Transverse colon (tissue), 4 donors: ENCODE data around the gene ARL6IP4. TPM values are rescaled to one million over a fixed set of nuclear protein-coding genes. Genes with fewer than 3 reads are reported as not detected.

Experiments used
- DNase-seq: peaks from one replicate; pipeline ENCODE4 v3.0.0-alpha.2; 2019
- H3K27ac ChIP-seq, 4 donors: fragments of 200-600 bp; sonication (generic); 2 replicates each; pipeline ENCODE4 v1.5.1; 2016 to 2018; ENCODE audit warnings: inconsistent platforms in 4 of 4
- H3K27me3 ChIP-seq: fragments of 200-600 bp; sonication (generic); 2 replicates; pipeline ENCODE4 v1.5.1; 2017; ENCODE audit warnings: inconsistent platforms
- H3K36me3 ChIP-seq, 4 donors: fragments of 200-600 bp; sonication (generic); 2 replicates each; pipeline ENCODE4 v1.5.1; 2017 to 2019; ENCODE audit warnings: inconsistent platforms in 4 of 4
- H3K4me1 ChIP-seq, 4 donors: fragments of 200-600 bp; sonication (generic); 2 replicates each; pipeline ENCODE4 v1.5.1; 2017 to 2020; ENCODE audit warnings: inconsistent platforms in 4 of 4
- H3K4me3 ChIP-seq, 4 donors: fragments of 200-600 bp; sonication (generic); 1 replicate in 1 of 4; 2 replicates in 3 of 4; pipeline versions ENCODE4 v1.5.1 to v1.6.1; 2017 to 2019; ENCODE audit warnings: inconsistent platforms in 4 of 4
- H3K9me3 ChIP-seq, 2 donors: fragments of 200-600 bp; sonication (generic); 2 replicates each; pipeline ENCODE4 v1.5.1; 2017 to 2019; ENCODE audit warnings: inconsistent platforms in 2 of 2
- EP300 ChIP-seq: sonication (generic); formaldehyde crosslinking; IDR thresholded peaks from one replicate; pipeline ENCODE4 v1.6.1; 2017; ENCODE audit warnings: antibody characterized with exemption, low read depth
- POLR2A ChIP-seq: fragments of 450-650 bp; IDR thresholded peaks from one replicate; pipeline ENCODE4 v1.6.1; 2016; ENCODE audit warnings: antibody characterized with exemption, mild to moderate bottlenecking, moderate library complexity
- POLR2AphosphoS5 ChIP-seq, 3 donors: sonication (generic); formaldehyde crosslinking; IDR thresholded peaks; one replicate each; pipeline ENCODE4 v1.6.1; 2016; ENCODE audit warnings: antibody characterized with exemption in 3 of 3
- WGBS, 2 donors: methylation state at CpG; one replicate each; pipeline ENCODE4 v1.1.5; 2018; ENCODE audit warnings: low coverage in 1 of 2; 5-methylcytosine and 5-hydroxymethylcytosine counted together
- in situ Hi-C, 4 donors: fragments of 200-750 bp; cut with MboI; loops; one replicate each; pipeline versions ENCODE4 v1.15.0 to v1.15.1; 2017; ENCODE audit warnings: low sequenced_read_pairs in 3 of 4, low pct_ligation_motif_present in 1 of 4, low pct_unique_long_range_greater_than_20kb in 1 of 4
- intact Hi-C: fragments of 100-400 bp; cut with DNase I; formaldehyde crosslinking; loops from one replicate; pipeline ENCODE4 v1.15.1; 2023; ENCODE audit warnings: low total_unique reads
- total RNA-seq, 4 donors: library from RNA; depleted of rRNA; stranded (reverse); fragments of >200 nt; gene quantifications; one replicate each; pipeline ENCODE4 v1.1.0, GENCODE V29; 2016
- TF ChIP-seq, protein P1 (sequence below), 5 experiments: fragments of 200-600 bp in 3 of 5; fragments of 450-650 bp in 2 of 5; sonication (generic) in 3 of 5; IDR thresholded peaks; 1 replicate in 2 of 5; 2 replicates in 3 of 5; pipeline ENCODE4 v1.5.1; 2016 to 2017; ENCODE audit warnings: antibody characterized with exemption in 5 of 5, inconsistent platforms in 3 of 5, mild to moderate bottlenecking in 2 of 5, moderate library complexity in 1 of 5

ARL6IP4 gene
- total RNA-seq = 100 to 1,000 TPM in 3 of 4 donors, 10 to 100 TPM in 1; 77.4 to 225 (median 184) TPM

DNA sequence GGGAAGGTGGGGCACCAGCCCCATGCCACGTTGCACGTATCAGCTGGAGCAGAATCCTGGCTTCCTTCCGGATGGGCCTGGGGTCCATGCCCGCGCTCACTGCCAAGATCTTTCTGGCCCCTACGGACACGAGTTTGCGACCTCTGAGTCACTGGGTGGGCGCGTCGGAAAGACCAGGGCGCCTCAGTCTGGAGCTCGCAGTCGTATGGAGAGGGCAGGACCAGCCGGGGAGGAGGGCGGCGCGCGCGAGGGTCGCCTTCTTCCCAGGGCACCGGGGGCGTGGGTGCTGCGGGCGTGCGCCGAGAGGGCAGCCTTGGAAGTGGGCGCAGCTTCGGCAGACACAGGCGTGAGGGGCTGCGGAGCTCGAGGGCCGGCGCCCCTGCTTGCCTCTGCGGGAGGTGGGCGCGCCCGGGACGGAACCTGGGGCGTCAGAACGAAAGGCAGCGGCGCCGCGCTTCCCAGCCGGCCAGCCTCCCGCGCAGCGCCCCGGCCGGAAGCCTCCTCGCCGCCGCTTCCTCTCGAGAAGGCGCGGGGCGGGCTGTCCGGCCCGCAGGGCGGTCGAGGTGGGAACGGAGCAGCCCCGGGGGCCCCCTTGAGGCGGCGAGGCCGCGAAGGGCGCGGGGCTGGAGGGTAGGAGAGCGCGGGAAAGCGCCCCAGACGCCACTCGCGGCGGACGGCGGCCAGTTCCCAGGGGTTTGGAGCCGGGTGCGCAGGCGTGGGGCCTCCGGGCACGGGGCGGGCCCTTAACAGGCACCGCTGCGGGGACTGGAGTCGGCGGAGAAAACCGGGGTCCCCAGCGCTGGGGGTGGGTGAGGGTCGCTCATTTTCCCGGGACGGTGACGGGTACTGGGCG lies at the start of gene ARL6IP4:
Gene ARL6IP4, plus strand, starts transcription at position 499 of the 853 bp plus-strand sequence. CDS start 459 bp downstream, outside the sequence.
- TF ChIP-seq POLR2A (peak; percentile 41), EP300 (no peak), POLR2AphosphoS5 (IDR thresholded peaks at IDR 0.05) (peak in 2 of 3 donors; percentile 62 to 70)
- TF ChIP-seq, protein P1, sequence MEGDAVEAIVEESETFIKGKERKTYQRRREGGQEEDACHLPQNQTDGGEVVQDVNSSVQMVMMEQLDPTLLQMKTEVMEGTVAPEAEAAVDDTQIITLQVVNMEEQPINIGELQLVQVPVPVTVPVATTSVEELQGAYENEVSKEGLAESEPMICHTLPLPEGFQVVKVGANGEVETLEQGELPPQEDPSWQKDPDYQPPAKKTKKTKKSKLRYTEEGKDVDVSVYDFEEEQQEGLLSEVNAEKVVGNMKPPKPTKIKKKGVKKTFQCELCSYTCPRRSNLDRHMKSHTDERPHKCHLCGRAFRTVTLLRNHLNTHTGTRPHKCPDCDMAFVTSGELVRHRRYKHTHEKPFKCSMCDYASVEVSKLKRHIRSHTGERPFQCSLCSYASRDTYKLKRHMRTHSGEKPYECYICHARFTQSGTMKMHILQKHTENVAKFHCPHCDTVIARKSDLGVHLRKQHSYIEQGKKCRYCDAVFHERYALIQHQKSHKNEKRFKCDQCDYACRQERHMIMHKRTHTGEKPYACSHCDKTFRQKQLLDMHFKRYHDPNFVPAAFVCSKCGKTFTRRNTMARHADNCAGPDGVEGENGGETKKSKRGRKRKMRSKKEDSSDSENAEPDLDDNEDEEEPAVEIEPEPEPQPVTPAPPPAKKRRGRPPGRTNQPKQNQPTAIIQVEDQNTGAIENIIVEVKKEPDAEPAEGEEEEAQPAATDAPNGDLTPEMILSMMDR (IDR thresholded peaks at IDR 0.05) = peak in 1 of 5 experiments; percentile 7
- intact Hi-C loops = no loop called here
- WGBS, 2 donors = 0% methylated on average over 50 of the region's 96 CpGs; no CpG with 5 or more reads in 1 of the 2 donors
- peak within 1 kb of the TSS; percentile 89 to 93 (median 92) for H3K27ac ChIP-seq
- peaks cover 41 to 73% (median 59%) of the 10 kb centered on the region in 4 donors for H3K4me1 ChIP-seq
- H3K9me3 ChIP-seq = no peaks in the 10 kb centered on the region
- H3K27me3 ChIP-seq = no peaks in the 10 kb centered on the region
- H3K36me3 ChIP-seq = no peaks in the 10 kb centered on the region
- in situ Hi-C loops = no loop called here
- DNase-seq = peak; percentile 70
- peak within 1 kb of the TSS; percentile 69 to 98 (median 92) for H3K4me3 ChIP-seq

DNA sequence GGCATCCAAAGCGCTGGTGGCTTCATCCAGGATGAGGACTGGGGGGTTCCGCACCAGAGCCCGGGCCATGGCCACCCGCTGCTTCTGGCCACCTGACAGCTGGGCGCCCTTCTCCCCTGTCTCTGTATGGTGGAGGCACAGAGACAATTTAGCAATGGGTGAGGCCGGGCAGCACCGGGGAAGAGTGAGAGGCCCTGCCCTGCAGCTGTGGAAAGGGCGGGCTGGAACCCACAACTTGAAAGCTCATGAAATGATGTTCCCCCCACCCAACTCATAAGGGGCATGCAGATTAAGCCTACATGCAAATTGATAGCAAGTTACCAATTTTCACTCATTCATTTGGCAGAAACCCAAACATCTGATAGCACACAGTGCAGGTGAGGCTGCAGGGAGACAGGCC lies 48.3 kb upstream of the ARL6IP4 start:
- intact Hi-C loops = no loop called here
- H3K27ac ChIP-seq = peak overlapping the region in 2 of 4 donors; percentile 32 to 38
- no peaks in the 10 kb centered on the region for H3K27me3 ChIP-seq
- TF ChIP-seq, protein P1 (IDR thresholded peaks at IDR 0.05) = no peak
- peak in 1 of 3 donors; percentile 25 for TF ChIP-seq POLR2AphosphoS5 (IDR thresholded peaks at IDR 0.05)
- TF ChIP-seq EP300 = no peak
- TF ChIP-seq POLR2A = no peak
- no peaks in the 10 kb centered on the region for H3K36me3 ChIP-seq
- no peaks in the 10 kb centered on the region for H3K4me1 ChIP-seq
- in situ Hi-C loops = no loop called here
- WGBS, 2 donors = 78% methylated on average over 8 of the region's 8 CpGs; no CpG with 5 or more reads in 1 of the 2 donors
- H3K4me3 ChIP-seq = no peak overlapping the region
- DNase-seq = peak; percentile 56
- no peaks in the 10 kb centered on the region for H3K9me3 ChIP-seq

DNA sequence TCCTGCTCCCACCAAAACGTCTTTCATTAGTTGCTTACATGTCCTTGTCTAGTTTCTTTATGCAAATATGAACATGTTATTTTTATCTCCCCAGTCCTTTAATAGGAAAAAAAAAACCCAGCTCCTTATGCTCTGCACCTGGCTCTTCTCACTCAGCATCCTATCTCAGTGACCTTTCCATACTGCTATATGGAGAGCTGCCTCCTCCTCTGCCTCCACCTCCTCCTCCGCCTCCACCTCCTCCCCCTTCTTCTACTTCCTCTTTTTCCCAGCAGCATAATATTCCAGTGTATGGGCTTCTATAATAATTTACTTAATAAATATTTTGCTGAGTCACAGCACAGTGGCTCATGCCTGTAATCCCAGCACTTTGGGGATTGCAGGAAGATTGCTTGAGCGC lies 45.8 kb upstream of the ARL6IP4 start:
- in situ Hi-C loops (no loop called here), intact Hi-C loops (no loop called here)
- no peak for DNase-seq
- WGBS, 2 donors = 50 to 71% methylated on average over 1 to 3 of the region's 3 CpGs
- Histone ChIP-seq H3K4me3 (no peak overlapping the region), H3K9me3 (no peaks in the 10 kb centered on the region), H3K27me3 (no peaks in the 10 kb centered on the region), H3K27ac (no peak overlapping the region), H3K36me3 (no peaks in the 10 kb centered on the region), H3K4me1 (no peaks in the 10 kb centered on the region)
- no peak for TF ChIP-seq POLR2A
- TF ChIP-seq POLR2AphosphoS5 (IDR thresholded peaks at IDR 0.05) = no peak
- no peak for TF ChIP-seq EP300
- TF ChIP-seq, protein P1 (IDR thresholded peaks at IDR 0.05) = no peak

DNA sequence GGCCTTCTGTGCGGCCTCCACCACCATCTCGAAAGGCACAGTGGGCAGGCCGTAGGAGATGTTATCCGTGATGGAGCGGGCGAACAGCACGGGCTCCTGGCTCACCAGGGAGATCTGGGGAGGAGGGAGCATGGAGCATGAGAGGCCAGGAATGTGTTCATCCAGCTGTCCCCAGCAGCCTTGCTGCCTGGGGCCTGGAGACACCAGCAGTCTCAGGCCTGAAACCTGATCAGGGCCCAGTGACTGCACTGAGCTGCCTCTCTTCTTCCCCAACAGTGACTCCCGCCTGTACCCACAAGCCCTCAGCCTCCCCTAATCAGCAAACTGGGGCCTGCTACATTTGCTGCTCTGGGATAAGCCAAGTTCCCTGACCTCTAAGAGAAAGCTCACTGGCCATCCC lies 45.2 kb upstream of the ARL6IP4 start:
- in situ Hi-C loops = no loop called here
- Histone ChIP-seq H3K4me3 (no peak overlapping the region), H3K36me3 (no peaks in the 10 kb centered on the region), H3K27me3 (no peaks in the 10 kb centered on the region), H3K4me1 (no peaks in the 10 kb centered on the region), H3K9me3 (no peaks in the 10 kb centered on the region), H3K27ac (no peak overlapping the region)
- no peak for DNase-seq
- TF ChIP-seq EP300 (no peak), POLR2AphosphoS5 (IDR thresholded peaks at IDR 0.05) (no peak), POLR2A (no peak)
- TF ChIP-seq, protein P1 (IDR thresholded peaks at IDR 0.05) = no peak
- WGBS, 2 donors = 96% methylated on average over 8 of the region's 8 CpGs; no CpG with 5 or more reads in 1 of the 2 donors
- intact Hi-C loops = no loop called here
